Fibroblast of lung (primary cell): ENCODE results near the gene C18orf63.

Experiments
- CTCF ChIP-seq, 2 donors: IDR thresholded peaks in 1 of 2; conservative IDR thresholded peaks in 1 of 2; 1 replicate in 1 of 2; 2 replicates in 1 of 2; pipeline ENCODE4 v1.5.1; 2011 to 2012; ENCODE audit warnings: low read length in 2 of 2, control low read depth in 1 of 2, inconsistent platforms in 1 of 2, low read depth in 1 of 2, mild to moderate bottlenecking in 1 of 2
- EZH2 ChIP-seq: IDR thresholded peaks from 2 replicates; pipeline ENCODE4 v1.5.1; 2012; ENCODE audit warnings: low read length, control low read depth, mild to moderate bottlenecking; ENCODE audit errors: missing control alignments

- TF ChIP-seq CTCF (conservative IDR thresholded peaks at IDR 0.05 in 1 of 2, IDR thresholded peaks at IDR 0.05 in 1 of 2; ENCODE audit: low read depth in 1 of 2, low read length in 2 of 2) (peak; percentile 54 to 61), EZH2 (no peak)
Observed at GRCh38 chr18:74331404-74331803, 15.8 kb downstream of the C18orf63 start.
